GM18499 (cell line): ENCODE results near the gene RARA.

ENCODE experiments used
- ATAC-seq: cut with Tn5 transposase; IDR thresholded peaks from one replicate; pipeline ENCODE4 v1.9.1; 2021; ENCODE audit warnings: moderate number of reproducible peaks; ENCODE audit not compliant: insufficient read depth, unreplicated experiment

RARA gene

GRCh38 chr17:40325156-40326013 lies 16.4 kb downstream of the RARA start:
- ATAC-seq = no peak

- no peak for ATAC-seq
Observed at GRCh38 chr17:40326014-40326831, 17.2 kb downstream of the RARA start.

GRCh38 chr17:40326832-40327199 lies 17.8 kb downstream of the RARA start:
- ATAC-seq = no peak

GRCh38 chr17:40327244-40327729 lies 18.3 kb downstream of the RARA start:
- ATAC-seq = no peak

DNA sequence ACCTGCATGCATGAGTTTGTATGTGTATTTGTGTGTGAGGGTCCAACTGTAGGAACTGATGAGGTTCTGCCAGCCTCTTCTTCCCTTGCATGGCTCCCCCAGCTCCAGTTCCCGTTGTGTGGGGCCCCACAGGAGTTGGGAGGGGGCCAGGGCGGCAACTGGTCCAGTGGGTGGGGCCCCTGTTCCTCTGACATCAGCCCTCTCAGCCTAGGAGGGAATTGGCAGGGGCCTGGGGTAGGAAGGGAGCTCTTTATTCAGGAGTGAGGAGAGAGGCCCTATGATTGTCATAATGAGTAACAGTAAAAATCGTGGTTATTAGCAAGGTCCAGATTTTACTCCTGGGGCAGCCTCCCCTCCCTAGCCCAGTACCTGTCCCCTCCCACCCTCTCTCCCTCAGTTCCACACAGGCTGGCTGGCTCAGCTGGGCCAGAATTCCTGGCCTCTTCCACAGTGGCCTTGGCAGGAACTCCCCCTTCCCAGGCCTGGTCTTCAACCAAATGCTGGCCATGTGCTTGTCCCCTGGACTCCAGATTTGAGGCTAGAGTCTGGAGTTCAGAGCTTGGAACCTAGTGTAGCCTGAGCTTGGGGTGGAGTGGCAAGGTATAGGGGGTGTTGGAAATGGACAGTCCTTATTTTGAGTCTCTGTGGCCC lies 18.9 kb downstream of the RARA start:
- no peak for ATAC-seq

DNA sequence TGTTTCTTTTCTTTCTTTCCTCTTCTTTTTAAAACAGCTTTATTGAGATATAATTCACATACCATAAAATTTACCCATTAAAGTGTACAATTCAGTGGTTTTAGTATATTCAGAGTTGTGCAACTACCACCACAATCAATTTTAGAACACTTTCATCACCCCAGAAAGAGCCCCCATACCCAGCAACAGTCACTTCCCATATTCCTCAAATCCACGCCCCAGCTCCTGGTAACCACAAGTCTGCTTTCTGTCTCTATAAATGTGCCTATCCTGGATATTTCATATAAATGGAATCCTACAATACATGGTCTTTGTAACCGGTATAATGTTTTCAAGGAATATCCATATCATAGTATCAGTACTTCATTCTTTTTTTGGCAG lies 19.4 kb downstream of the RARA start:
- ATAC-seq = no peak

DNA sequence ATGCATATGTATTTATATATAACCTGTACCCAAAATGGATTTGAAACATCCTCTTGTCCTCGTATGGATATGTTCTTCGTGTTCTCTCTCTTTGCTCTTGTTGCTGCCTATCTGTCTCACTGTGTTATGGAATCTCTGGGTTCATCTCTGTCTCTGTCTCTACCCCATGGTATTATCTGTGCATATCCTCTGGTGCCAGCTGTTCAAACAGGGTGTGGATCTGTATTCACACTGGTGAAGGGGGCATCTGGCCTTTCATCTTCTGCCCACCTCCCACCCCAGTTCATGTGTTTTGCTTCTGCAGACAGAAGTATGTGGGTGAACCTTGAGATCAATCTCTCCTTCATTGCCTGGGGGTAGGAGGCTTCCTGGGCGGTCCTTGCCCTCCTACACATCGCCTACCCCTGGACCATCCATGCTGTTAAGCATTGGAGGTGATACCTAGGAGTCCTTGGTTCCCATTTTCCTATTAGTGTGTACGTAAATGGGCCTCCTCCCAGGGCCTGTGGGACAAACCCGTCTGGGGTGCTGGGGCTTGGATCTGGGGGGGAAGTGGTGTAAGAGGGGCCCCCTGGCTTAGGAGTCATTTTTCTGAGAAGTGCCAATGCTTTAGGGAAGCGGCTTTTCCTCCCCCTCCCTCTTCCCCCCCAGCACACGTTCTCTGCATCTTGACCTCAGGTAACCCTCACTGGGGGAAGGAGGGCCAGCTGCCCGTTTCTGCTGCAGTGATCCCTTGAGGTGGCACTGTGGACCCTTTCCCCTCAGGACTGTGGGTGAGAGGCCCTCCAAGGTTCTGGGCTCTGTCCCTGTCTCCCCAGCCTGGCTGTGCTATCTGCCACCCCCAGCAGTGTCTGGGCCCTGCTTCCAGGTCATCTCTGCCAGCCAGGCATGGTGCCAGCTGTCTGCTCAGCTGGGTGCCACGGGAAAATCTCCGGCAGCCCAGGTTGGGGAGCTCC lies 21.1 kb downstream of the RARA start:
- ATAC-seq = no peak

- ATAC-seq = no peak
Observed at GRCh38 chr17:40330850-40331470, 22.0 kb downstream of the RARA start.

GRCh38 chr17:40331743-40332641 lies 23.0 kb downstream of the RARA start:
- no peak for ATAC-seq

DNA sequence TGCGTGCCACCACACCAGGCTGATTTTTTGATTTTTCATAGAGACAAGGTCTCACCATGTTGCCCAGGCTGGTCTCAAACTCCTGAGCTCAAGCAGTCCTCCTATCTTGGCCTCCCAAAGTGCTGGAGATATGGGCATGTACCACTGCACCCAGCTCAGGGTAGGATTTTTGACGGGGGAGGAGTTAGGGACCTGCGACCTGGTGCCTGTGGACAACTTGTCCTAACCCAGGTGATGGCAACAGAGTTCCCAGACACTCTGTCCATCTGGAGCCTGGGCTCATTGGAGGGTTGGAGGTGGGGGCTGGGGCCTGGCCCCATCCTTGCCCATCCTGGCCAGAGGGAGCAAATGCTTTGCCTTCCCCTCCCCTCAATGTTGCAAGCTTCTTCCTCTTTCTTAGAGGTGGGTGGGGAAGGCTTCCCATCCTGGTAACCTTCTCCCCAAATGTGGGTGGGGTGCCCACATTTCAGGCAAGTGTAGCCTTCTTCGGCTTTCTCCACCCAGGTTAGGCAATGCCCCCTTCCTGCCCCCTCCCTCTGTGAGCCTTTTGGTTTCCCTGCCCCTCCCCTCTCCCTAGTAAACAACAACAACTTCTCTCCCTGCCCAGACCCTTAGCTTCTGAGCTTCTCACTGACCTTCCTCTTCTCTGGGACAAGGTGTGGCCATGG lies 24.9 kb downstream of the RARA start:
- ATAC-seq = no peak

- ATAC-seq = no peak
Observed at GRCh38 chr17:40335620-40336019, 26.6 kb downstream of the RARA start.

- ATAC-seq = no peak
Observed at GRCh38 chr17:40337351-40337750, 28.4 kb downstream of the RARA start.

- no peak for ATAC-seq
Observed at GRCh38 chr17:40338058-40338457, 29.1 kb downstream of the RARA start.

DNA sequence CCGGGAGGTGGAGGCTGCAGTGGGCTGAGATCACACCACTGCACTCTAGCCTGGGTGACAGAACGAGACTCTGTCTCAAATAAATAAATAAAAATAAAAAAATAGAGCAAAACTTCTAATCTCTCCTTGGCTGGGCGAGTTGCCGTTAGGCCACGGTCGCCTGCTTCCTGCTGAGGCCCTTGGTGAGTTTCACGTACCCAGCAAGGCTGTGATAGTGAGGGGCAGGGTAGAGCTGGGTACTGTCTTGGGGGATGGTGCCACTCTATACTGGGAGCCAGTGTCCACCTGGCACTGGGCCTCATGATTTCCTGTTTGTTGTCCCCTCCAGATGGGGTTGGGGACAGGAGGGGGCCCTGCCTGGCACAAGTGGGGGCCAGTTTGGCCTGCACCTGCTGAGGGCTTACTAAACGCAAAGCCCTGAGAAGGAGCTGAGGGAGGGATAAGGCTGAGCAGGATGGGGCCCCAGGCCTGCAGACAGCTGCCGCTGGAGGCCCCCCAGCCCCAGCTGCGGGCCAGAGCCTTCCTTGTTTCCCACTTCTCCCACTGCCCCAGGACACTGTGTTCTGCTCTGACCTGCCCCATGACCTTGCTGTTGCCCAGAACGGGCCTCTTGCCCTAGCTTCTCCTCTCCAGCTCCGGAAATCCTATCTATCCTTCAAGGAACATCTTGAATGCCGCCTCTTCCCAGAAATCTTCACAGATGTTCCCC lies 30.1 kb downstream of the RARA start:
- ATAC-seq = no peak

GRCh38 chr17:40340327-40340726 lies 31.3 kb downstream of the RARA start:
- ATAC-seq = no peak

- no peak for ATAC-seq
Observed at GRCh38 chr17:40340880-40341807, 32.2 kb downstream of the RARA start.
